GM19238 (cell line): ENCODE data around the gene PPFIBP2.

Experiments
- DNase-seq: peaks from one replicate; pipeline ENCODE4 v3.0.0; 2011; ENCODE audit warnings: low spot score; ENCODE audit not compliant: insufficient read length

PPFIBP2 gene

GRCh38 chr11:7688238-7688826 is 174.5 kb downstream of the PPFIBP2 start:
- DNase-seq: no peak

GRCh38 chr11:7689239-7689638 is 175.4 kb downstream of the PPFIBP2 start:
- DNase-seq: no peak

GRCh38 chr11:7690648-7691047 is 176.8 kb downstream of the PPFIBP2 start:
- DNase-seq: no peak

GRCh38 chr11:7691759-7692350 is 178.1 kb downstream of the PPFIBP2 start:
- DNase-seq: no peak

GRCh38 chr11:7692426-7692825 is 178.6 kb downstream of the PPFIBP2 start:
- DNase-seq: no peak

- no peak for DNase-seq
Measured at GRCh38 chr11:7694235-7694634, 180.4 kb downstream of the PPFIBP2 start.

GRCh38 chr11:7696424-7696823 is 182.6 kb downstream of the PPFIBP2 start:
- DNase-seq: no peak
